Activated naive CD8-positive, alpha-beta T cell (primary cell): ENCODE results near the gene CACNG7.
A peak's percentile ranks its signal among the peaks of the same experiment; 100 is the strongest.

Experiments
- H3K27ac Mint-ChIP-seq: one replicate; pipeline ENCODE4 v1.8.0; 2021; ENCODE audit warnings: mixed read lengths
- H3K27me3 Mint-ChIP-seq: one replicate; pipeline ENCODE4 v1.8.0; 2021; ENCODE audit warnings: mixed read lengths
- H3K36me3 Mint-ChIP-seq: one replicate; pipeline ENCODE4 v1.8.0; 2021; ENCODE audit warnings: mixed read lengths
- H3K4me1 Mint-ChIP-seq: one replicate; pipeline ENCODE4 v1.8.0; 2021; ENCODE audit warnings: low read depth, mixed read lengths
- H3K4me3 Mint-ChIP-seq: one replicate; pipeline ENCODE4 v1.8.0; 2021; ENCODE audit warnings: mild to moderate bottlenecking, mixed read lengths
- H3K9me3 Mint-ChIP-seq: one replicate; pipeline ENCODE4 v1.8.0; 2021; ENCODE audit warnings: low read depth, mixed read lengths

Gene CACNG7

GRCh38 chr19:53989600-53990533 lies 80.8 kb downstream of the CACNG7 start:
- peaks cover 25% of the 10 kb centered on the region for H3K27me3 Mint-ChIP-seq
- H3K4me1 Mint-ChIP-seq, result peaks cover 5% of the 10 kb centered on the region
- no peak overlapping the region for H3K27ac Mint-ChIP-seq
- H3K9me3 Mint-ChIP-seq, result no peaks in the 10 kb centered on the region
- no peaks in the 10 kb centered on the region for H3K36me3 Mint-ChIP-seq
- H3K4me3 Mint-ChIP-seq, result no peak overlapping the region

GRCh38 chr19:53991224-53992113 lies 82.4 kb downstream of the CACNG7 start, which contains the start of gene CACNG6:
Gene CACNG6 (plus strand): TSS chr19:53991637. CDS start chr19:53992878, 1,241 bp downstream.
- Mint-ChIP-seq H3K4me3 (peak within 1 kb of the TSS; percentile 42), H3K27me3 (peaks cover 35% of the 10 kb centered on the region), H3K27ac (no peak within 1 kb of the TSS), H3K9me3 (no peaks in the 10 kb centered on the region), H3K4me1 (peaks cover 5% of the 10 kb centered on the region), H3K36me3 (no peaks in the 10 kb centered on the region)

- Mint-ChIP-seq H3K36me3 (no peaks in the 10 kb centered on the region), H3K4me3 (peak overlapping the region; percentile 42), H3K9me3 (no peaks in the 10 kb centered on the region), H3K27me3 (peaks cover 35% of the 10 kb centered on the region), H3K27ac (no peak overlapping the region), H3K4me1 (peaks cover 5% of the 10 kb centered on the region)
Observed at GRCh38 chr19:53992211-53992610, 83.1 kb downstream of the CACNG7 start.

- H3K4me3 Mint-ChIP-seq, result no peak overlapping the region
- H3K27ac Mint-ChIP-seq, result no peak overlapping the region
- H3K9me3 Mint-ChIP-seq, result no peaks in the 10 kb centered on the region
- H3K27me3 Mint-ChIP-seq, result peaks cover 35% of the 10 kb centered on the region
- H3K4me1 Mint-ChIP-seq, result peaks cover 5% of the 10 kb centered on the region
- H3K36me3 Mint-ChIP-seq, result no peaks in the 10 kb centered on the region
Observed at GRCh38 chr19:53992815-53993214, 83.7 kb downstream of the CACNG7 start.

GRCh38 chr19:53993448-53993847 lies 84.4 kb downstream of the CACNG7 start:
- H3K36me3 Mint-ChIP-seq, result no peaks in the 10 kb centered on the region
- no peaks in the 10 kb centered on the region for H3K9me3 Mint-ChIP-seq
- peaks cover 5% of the 10 kb centered on the region for H3K4me1 Mint-ChIP-seq
- H3K27ac Mint-ChIP-seq, result no peak overlapping the region
- H3K4me3 Mint-ChIP-seq, result no peak overlapping the region
- H3K27me3 Mint-ChIP-seq, result peaks cover 35% of the 10 kb centered on the region
